Measurements from ENCODE around the gene CALR3. TPM values are rescaled to one million over a fixed set of nuclear protein-coding genes. Genes with fewer than 3 reads are reported as not detected.
"Not testable (repeated sequence)": the region's sequence is repeated elsewhere in the genome, so short reads cannot be mapped to it uniquely, and the experiment has no call there.

CALR3 gene
- total RNA-seq, 1 experiment from 2014 or later, result not detected

GRCh38 chr19:16497042-16497441, 1.1 kb upstream of the CALR3 start:
- DNase-seq (ENCODE audit: low read depth), result peak; percentile 38

- DNase-seq (ENCODE audit: low read depth), result peak; percentile 59
Observed at GRCh38 chr19:16496613-16496983, 631 bp upstream of the CALR3 start.

GRCh38 chr19:16486476-16486875, 9.5 kb downstream of the CALR3 start:
- DNase-seq (ENCODE audit: low read depth), result not testable (repeated sequence)

- no peak for DNase-seq (ENCODE audit: low read depth)
Observed at GRCh38 chr19:16482745-16483144, 13.2 kb downstream of the CALR3 start.

- no peak for DNase-seq (ENCODE audit: low read depth)
Observed at GRCh38 chr19:16477311-16477710, 18.7 kb downstream of the CALR3 start.

GRCh38 chr19:16476401-16476800, 19.6 kb downstream of the CALR3 start:
- DNase-seq (ENCODE audit: low read depth), result no peak

- DNase-seq (ENCODE audit: low read depth), result no peak
Observed at GRCh38 chr19:16473875-16474392, 22.0 kb downstream of the CALR3 start.

- DNase-seq (ENCODE audit: low read depth), result no peak
Observed at GRCh38 chr19:16472992-16473391, 23.0 kb downstream of the CALR3 start.

- not testable (repeated sequence) for DNase-seq (ENCODE audit: low read depth)
Observed at GRCh38 chr19:16472559-16472899, 23.4 kb downstream of the CALR3 start.

- DNase-seq (ENCODE audit: low read depth), result peak; percentile 40
Observed at GRCh38 chr19:16470911-16471811, 24.8 kb downstream of the CALR3 start.

GRCh38 chr19:16470541-16470910, 25.4 kb downstream of the CALR3 start:
- no peak for DNase-seq (ENCODE audit: low read depth)

GRCh38 chr19:16467581-16467980, 28.4 kb downstream of the CALR3 start:
- DNase-seq (ENCODE audit: low read depth), result no peak

- not testable (repeated sequence) for DNase-seq (ENCODE audit: low read depth)
Observed at GRCh38 chr19:16466802-16467427, 29.1 kb downstream of the CALR3 start.

- DNase-seq (ENCODE audit: low read depth), result no peak
Observed at GRCh38 chr19:16465239-16465638, 30.7 kb downstream of the CALR3 start.

GRCh38 chr19:16463991-16464575, 31.9 kb downstream of the CALR3 start:
- peak; percentile 70 for DNase-seq (ENCODE audit: low read depth)

GRCh38 chr19:16463341-16463990, 32.5 kb downstream of the CALR3 start:
- no peak for DNase-seq (ENCODE audit: low read depth)

- DNase-seq (ENCODE audit: low read depth), result peak; percentile 59
Observed at GRCh38 chr19:16462757-16463250, 33.2 kb downstream of the CALR3 start.

- DNase-seq (ENCODE audit: low read depth), result no peak
Observed at GRCh38 chr19:16461630-16462051, 34.3 kb downstream of the CALR3 start.

GRCh38 chr19:16460454-16460853, 35.5 kb downstream of the CALR3 start:
- no peak for DNase-seq (ENCODE audit: low read depth)

- DNase-seq (ENCODE audit: low read depth), result no peak
Observed at GRCh38 chr19:16459680-16460079, 36.3 kb downstream of the CALR3 start.

All from LHCN-M2 (cell line).